Adrenal gland (tissue), 12 donors: ENCODE data around the gene ARHGAP44. TPM values are rescaled to one million over a fixed set of nuclear protein-coding genes. Genes with fewer than 3 reads are reported as not detected.

Experiments used
- DNase-seq, 7 donors: peaks; one replicate each; pipeline ENCODE4 v3.0.0-alpha.2; 2019 to 2020
- H3K27ac ChIP-seq, 5 donors: fragments of 200-600 bp; sonication (generic) in 4 of 5; 1 replicate in 3 of 5; 2 replicates in 2 of 5; pipeline versions ENCODE4 v1.5.1 to v1.8.0; 2016 to 2020; ENCODE audit warnings: mild to moderate bottlenecking in 1 of 5
- H3K27me3 ChIP-seq: fragments of 200-600 bp; 2 replicates; pipeline ENCODE4 v1.8.0; 2021
- H3K36me3 ChIP-seq, 2 donors: fragments of 200-600 bp; replicated peaks in 1 of 2; 1 replicate in 1 of 2; 2 replicates in 1 of 2; pipeline versions ENCODE4 v1.5.1 to v1.8.0; 2018 to 2022
- H3K4me1 ChIP-seq, 2 donors: fragments of 200-600 bp; replicated peaks in 1 of 2; 1 replicate in 1 of 2; 2 replicates in 1 of 2; pipeline versions ENCODE4 v1.5.1 to v1.8.0; 2018 to 2021
- H3K4me3 ChIP-seq, 4 donors: fragments of 200-600 bp; sonication (generic) in 3 of 4; one replicate each; pipeline ENCODE4 v1.5.1; 2016 to 2018
- H3K9me3 ChIP-seq, 3 donors: fragments of 200-600 bp; sonication (generic) in 1 of 3; replicated peaks in 1 of 3; 1 replicate in 2 of 3; 2 replicates in 1 of 3; pipeline versions ENCODE4 v1.5.1 to v1.8.0; 2016 to 2021
- CTCF ChIP-seq, 6 experiments: fragments of 450-650 bp in 4 of 6; fragments of 200-600 bp in 2 of 6; sonication (generic) in 1 of 6; IDR thresholded peaks; 1 replicate in 5 of 6; 2 replicates in 1 of 6; pipeline versions ENCODE4 v1.5.1 to v1.8.0; 2016 to 2021; ENCODE audit warnings: antibody characterized with exemption in 6 of 6, mild to moderate bottlenecking in 2 of 6, moderate library complexity in 1 of 6
- POLR2A ChIP-seq, 2 donors: fragments of 450-650 bp; IDR thresholded peaks; one replicate each; pipeline ENCODE4 v1.6.1; 2017; ENCODE audit warnings: antibody characterized with exemption in 2 of 2, mild to moderate bottlenecking in 2 of 2, moderate library complexity in 1 of 2
- WGBS, 4 donors: extraction: QIAGEN DNeasy Blood & Tissue Kit in 2 of 4; methylation state at CpG; one replicate each; pipeline versions ENCODE4 v1.1.5 to v1.1.7; 2013 to 2017; 5-methylcytosine and 5-hydroxymethylcytosine counted together
- intact Hi-C, 2 donors: fragments of 100-400 bp; cut with DNase I; formaldehyde crosslinking; loops; one replicate each; pipeline versions ENCODE4 v1.14.1 to v1.15.0; 2022 to 2023
- polyA plus RNA-seq, 3 donors: library from polyadenylated mRNA; stranded (reverse); fragments of 200-250 nt in 2 of 3; fragments of 350-450 nt in 1 of 3; fragmentation: Illumina TruSeq in 1 of 3; extraction: RNeasy Lipid Tissue Mini Kit (QIAGEN cat#74804) in 1 of 3; gene quantifications; one replicate each; pipeline ENCODE4 v1.2.3, GENCODE V29; 2013 to 2014
- total RNA-seq, 9 donors: library from RNA; depleted of rRNA in 4 of 9; stranded (reverse); fragments of >200 nt in 4 of 9; fragments of 120-200 nt in 1 of 9; fragmentation: NEBNext Ultra II Directional in 1 of 9; extraction: Animal tissue kit (Norgen Biotek cat#: 25700) in 1 of 9; gene quantifications; one replicate each; pipeline versions ENCODE4 v1.1.0 to v1.2.4, GENCODE V29; 2013 to 2023
- donor health status: healthy with polysubstance abuse.
- donor health status: Bipolar disorder and iron deficiency.
- donor health status: DM: yes; HTN: yes; CAD: no.
- donor health status: DM: no; HTN: no; CAD: no.
- donor health status: DM: no; HTN: no; CAD: no.
- donor health status: DM: yes; HTN: yes; CAD: no.

Gene ARHGAP44
- total and polyA plus RNA-seq, 12 donors: 1.1 to 45.2 (median 2.6) TPM

DNA sequence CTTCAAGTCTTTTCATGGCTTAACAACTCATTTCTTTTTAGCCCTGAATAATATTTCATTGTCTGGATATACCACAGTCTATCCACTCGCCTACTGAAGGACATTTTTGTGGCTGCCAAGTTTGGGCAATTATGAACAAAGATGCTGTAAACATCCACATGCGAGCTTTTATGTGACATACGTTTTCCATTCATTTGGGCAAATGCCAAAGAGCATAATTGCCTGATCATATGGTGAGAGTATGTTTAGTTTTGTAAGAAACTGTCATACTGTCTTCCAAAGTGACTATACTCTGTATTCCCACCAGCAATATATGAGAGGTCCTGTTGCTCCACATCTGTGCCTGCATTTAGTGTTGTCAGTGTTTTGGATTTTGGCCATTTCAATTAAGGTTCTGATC is 147.2 kb downstream of the ARHGAP44 start:
- Histone ChIP-seq H3K9me3 (no peaks in the 10 kb centered on the region), H3K4me3 (no peak overlapping the region), H3K27ac (no peak overlapping the region), H3K4me1 (no peaks in the 10 kb centered on the region), H3K36me3 (no peaks in the 10 kb centered on the region), H3K27me3 (no peaks in the 10 kb centered on the region)
- intact Hi-C loops: no loop called here
- DNase-seq: no peak
- WGBS, 4 donors: 35 to 66% (median 51%) methylated on average over 3 of the region's 3 CpGs
- TF ChIP-seq POLR2A (IDR thresholded peaks at IDR 0.05): no peak
- TF ChIP-seq CTCF (IDR thresholded peaks at IDR 0.05): no peak

GRCh38 chr17:12940699-12941098 is 151.4 kb downstream of the ARHGAP44 start:
- Histone ChIP-seq H3K4me3 (no peak overlapping the region), H3K27ac (no peak overlapping the region), H3K27me3 (no peaks in the 10 kb centered on the region), H3K9me3 (no peaks in the 10 kb centered on the region), H3K4me1 (no peaks in the 10 kb centered on the region), H3K36me3 (no peaks in the 10 kb centered on the region)
- TF ChIP-seq POLR2A (IDR thresholded peaks at IDR 0.05): no peak
- TF ChIP-seq CTCF (IDR thresholded peaks at IDR 0.05): no peak
- intact Hi-C loops: no loop called here
- 64 to 80% (median 75%) methylated on average over 2 of the region's 2 CpGs for WGBS, 4 donors
- no peak for DNase-seq

GRCh38 chr17:12947047-12947446 is 157.7 kb downstream of the ARHGAP44 start:
- no peak for DNase-seq
- Histone ChIP-seq H3K4me3 (no peak overlapping the region), H3K9me3 (no peaks in the 10 kb centered on the region), H3K27ac (no peak overlapping the region), H3K27me3 (no peaks in the 10 kb centered on the region), H3K36me3 (no peaks in the 10 kb centered on the region), H3K4me1 (no peaks in the 10 kb centered on the region)
- intact Hi-C loops: no loop called here
- no peak for TF ChIP-seq POLR2A (IDR thresholded peaks at IDR 0.05)
- TF ChIP-seq CTCF (IDR thresholded peaks at IDR 0.05): no peak
- 75 to 79% (median 75%) methylated on average over 4 of the region's 4 CpGs for WGBS, 4 donors

GRCh38 chr17:12952012-12952411 is 162.7 kb downstream of the ARHGAP44 start:
- TF ChIP-seq CTCF (IDR thresholded peaks at IDR 0.05) (no peak), POLR2A (IDR thresholded peaks at IDR 0.05) (no peak)
- no peak overlapping the region for H3K27ac ChIP-seq
- H3K4me1 ChIP-seq: no peaks in the 10 kb centered on the region
- H3K27me3 ChIP-seq: no peaks in the 10 kb centered on the region
- DNase-seq: no peak
- 84 to 93% (median 87%) methylated on average over 4 of the region's 4 CpGs for WGBS, 4 donors
- no peaks in the 10 kb centered on the region for H3K9me3 ChIP-seq
- no peaks in the 10 kb centered on the region for H3K36me3 ChIP-seq
- no peak overlapping the region for H3K4me3 ChIP-seq
- intact Hi-C loops: no loop called here
